Gastroesophageal sphincter (tissue), 4 donors: ENCODE measurements around the gene OR4D10. TPM values are rescaled to one million over a fixed set of nuclear protein-coding genes. Genes with fewer than 3 reads are reported as not detected.

Experiments used
- ATAC-seq: fragments of 150-250 bp; one replicate; pipeline ENCODE4 v1.9.1; 2016; ENCODE audit warnings: mild to moderate bottlenecking, moderate library complexity
- H3K27ac ChIP-seq, 4 donors: fragments of 200-600 bp; sonication (generic) in 3 of 4; 1 replicate in 3 of 4; 2 replicates in 1 of 4; pipeline ENCODE4 v1.5.1; 2016 to 2019
- H3K27me3 ChIP-seq: fragments of 200-600 bp; sonication (generic); one replicate; pipeline ENCODE4 v1.5.1; 2019
- H3K36me3 ChIP-seq, 2 donors: fragments of 200-600 bp; sonication (generic); one replicate each; pipeline ENCODE4 v1.5.1; 2019; ENCODE audit warnings: control low read depth in 1 of 2
- H3K4me1 ChIP-seq, 3 donors: fragments of 200-600 bp; sonication (generic); 1 replicate in 2 of 3; 2 replicates in 1 of 3; pipeline ENCODE4 v1.5.1; 2016 to 2019; ENCODE audit warnings: control low read depth in 2 of 3
- H3K4me3 ChIP-seq, 2 donors: fragments of 200-600 bp; sonication (generic); one replicate each; pipeline ENCODE4 v1.5.1; 2019; ENCODE audit warnings: mild to moderate bottlenecking in 1 of 2, moderate library complexity in 1 of 2
- H3K9me3 ChIP-seq, 3 donors: fragments of 200-600 bp; sonication (generic); one replicate each; pipeline ENCODE4 v1.5.1; 2017 to 2019; ENCODE audit warnings: control low read depth in 2 of 3
- CTCF ChIP-seq, 4 experiments: fragments of 200-600 bp in 2 of 4; fragments of 450-650 bp in 2 of 4; sonication (generic) in 1 of 4; IDR thresholded peaks; one replicate each; pipeline ENCODE4 v1.5.1; 2017 to 2019; ENCODE audit warnings: antibody characterized with exemption in 4 of 4, mild to moderate bottlenecking in 2 of 4, moderate library complexity in 2 of 4
- EP300 ChIP-seq: sonication (generic); formaldehyde crosslinking; IDR thresholded peaks from one replicate; pipeline ENCODE4 v1.6.1; 2017; ENCODE audit warnings: antibody characterized with exemption, mild to moderate bottlenecking
- POLR2A ChIP-seq, 2 donors: fragments of 450-650 bp; IDR thresholded peaks; one replicate each; pipeline ENCODE4 v1.6.1; 2017; ENCODE audit warnings: antibody characterized with exemption in 2 of 2, mild to moderate bottlenecking in 2 of 2, moderate library complexity in 1 of 2
- POLR2AphosphoS5 ChIP-seq: sonication (generic); formaldehyde crosslinking; IDR thresholded peaks from one replicate; pipeline ENCODE4 v1.6.1; 2017; ENCODE audit warnings: antibody characterized with exemption
- WGBS, 2 donors: methylation state at CpG; one replicate each; pipeline ENCODE4 v1.1.5; 2018; ENCODE audit warnings: low coverage in 1 of 2; 5-methylcytosine and 5-hydroxymethylcytosine counted together
- total RNA-seq, 4 donors: library from RNA; depleted of rRNA; stranded (reverse); fragments of >200 nt; gene quantifications; one replicate each; pipeline ENCODE4 v1.1.0, GENCODE V29; 2016

Gene OR4D10
- total RNA-seq = not detected

DNA sequence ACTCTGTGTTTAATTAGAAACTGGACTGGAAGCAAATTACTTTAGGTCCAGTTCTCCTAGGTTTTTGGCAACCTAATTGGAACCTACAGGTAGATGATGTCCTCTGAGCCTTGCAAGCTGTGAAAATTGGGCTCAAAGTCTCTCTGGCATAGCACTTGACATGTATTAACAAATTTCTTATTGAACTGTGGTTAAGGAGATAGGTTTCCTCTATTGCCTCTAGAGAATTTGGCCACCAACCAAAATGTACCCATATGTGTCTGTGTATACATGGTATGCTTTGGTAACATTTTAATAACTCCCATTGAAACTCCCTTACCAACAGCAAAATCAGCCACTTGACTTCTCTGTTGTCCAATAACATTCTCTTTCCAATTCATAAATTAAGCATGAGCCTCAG is at the start of gene OR4D10:
Gene OR4D10, plus strand, starts transcription at position 301 of the 400 bp plus-strand sequence. CDS start 4,115 bp downstream, outside the sequence.
- H3K9me3 ChIP-seq = no peaks in the 10 kb centered on the region
- H3K36me3 ChIP-seq = no peaks in the 10 kb centered on the region
- TF ChIP-seq POLR2A (IDR thresholded peaks at IDR 0.05) (no peak), CTCF (IDR thresholded peaks at IDR 0.05) (no peak), EP300 (no peak), POLR2AphosphoS5 (no peak)
- H3K4me1 ChIP-seq = no peaks in the 10 kb centered on the region
- no peak within 1 kb of the TSS for H3K27ac ChIP-seq
- no peak for ATAC-seq
- no peaks in the 10 kb centered on the region for H3K27me3 ChIP-seq
- H3K4me3 ChIP-seq = no peak within 1 kb of the TSS

- H3K9me3 ChIP-seq = no peaks in the 10 kb centered on the region
- no peaks in the 10 kb centered on the region for H3K27me3 ChIP-seq
- H3K27ac ChIP-seq = no peak overlapping the region
- H3K36me3 ChIP-seq = no peaks in the 10 kb centered on the region
- no peak overlapping the region for H3K4me3 ChIP-seq
- WGBS, 2 donors = 65 to 79% methylated on average over 2 of the region's 2 CpGs
- TF ChIP-seq CTCF (IDR thresholded peaks at IDR 0.05) (no peak), POLR2AphosphoS5 (no peak), POLR2A (IDR thresholded peaks at IDR 0.05) (no peak), EP300 (no peak)
- H3K4me1 ChIP-seq = no peaks in the 10 kb centered on the region
- no peak for ATAC-seq
Observed at GRCh38 chr11:59423835-59424234, 49.3 kb upstream of the OR4D10 start.

- Histone ChIP-seq H3K9me3 (no peaks in the 10 kb centered on the region), H3K27ac (no peak overlapping the region), H3K36me3 (no peaks in the 10 kb centered on the region), H3K4me3 (no peak overlapping the region), H3K27me3 (no peaks in the 10 kb centered on the region), H3K4me1 (no peaks in the 10 kb centered on the region)
- TF ChIP-seq CTCF (IDR thresholded peaks at IDR 0.05) = no peak
- no peak for TF ChIP-seq POLR2A (IDR thresholded peaks at IDR 0.05)
- ATAC-seq = no peak
- WGBS, 2 donors = 40 to 77% methylated on average over 2 to 4 of the region's 4 CpGs
Observed at GRCh38 chr11:59425131-59425530, 48.0 kb upstream of the OR4D10 start.

- Histone ChIP-seq H3K36me3 (no peaks in the 10 kb centered on the region), H3K27me3 (no peaks in the 10 kb centered on the region), H3K9me3 (no peaks in the 10 kb centered on the region), H3K4me1 (no peaks in the 10 kb centered on the region), H3K27ac (no peak within 1 kb of the TSS), H3K4me3 (no peak within 1 kb of the TSS)
- no peak for ATAC-seq
- TF ChIP-seq POLR2AphosphoS5 = no peak
- no peak for TF ChIP-seq POLR2A (IDR thresholded peaks at IDR 0.05)
- no peak for TF ChIP-seq EP300
- TF ChIP-seq CTCF (IDR thresholded peaks at IDR 0.05) = no peak
- 51 to 58% methylated on average over 5 of the region's 5 CpGs for WGBS, 2 donors
Observed at GRCh38 chr11:59426361-59427067, 46.6 kb upstream of the OR4D10 start, which contains the start of gene OR5A2. Gene OR5A2 (minus strand): TSS chr11:59426413. CDS start chr11:59422953, 3,460 bp downstream.

- Histone ChIP-seq H3K36me3 (no peaks in the 10 kb centered on the region), H3K4me3 (no peak overlapping the region), H3K27me3 (no peaks in the 10 kb centered on the region), H3K27ac (no peak overlapping the region), H3K4me1 (no peaks in the 10 kb centered on the region), H3K9me3 (no peaks in the 10 kb centered on the region)
- no peak for ATAC-seq
- no peak for TF ChIP-seq CTCF (IDR thresholded peaks at IDR 0.05)
- TF ChIP-seq EP300 = no peak
- no peak for TF ChIP-seq POLR2A (IDR thresholded peaks at IDR 0.05)
- no peak for TF ChIP-seq POLR2AphosphoS5
Observed at GRCh38 chr11:59427068-59427382, 46.1 kb upstream of the OR4D10 start.
